Panc1 (cell line): Measurements from ENCODE around the gene RAB28. TPM values are rescaled to one million over a fixed set of nuclear protein-coding genes. Genes with fewer than 3 reads are reported as not detected.

Experiments
- ATAC-seq: fragments of 200-7000 bp; cut with Tn5 transposase; 2 replicates; pipeline ENCODE4 v1.9.1; 2020; ENCODE audit warnings: mild to moderate bottlenecking, moderate library complexity
- BruUV-seq: library from RNA; stranded (reverse); fragments of 400-500 nt; replicated peaks from 2 replicates; lab custom pipeline; 2021; lab: Mats Ljungman, UMichigan
- CTCF ChIA-PET: fragments of 300-600 bp; sonication (Branson Sonifier 250); formaldehyde crosslinking; loops from one replicate; lab custom pipeline; 2022; ENCODE audit warnings: antibody characterized with exemption; lab: Charles Lee
- POLR2A ChIA-PET: fragments of 300-600 bp; sonication (Branson Sonifier 250); formaldehyde crosslinking; loops from one replicate; lab custom pipeline; 2022; ENCODE audit warnings: antibody characterized with exemption; lab: Charles Lee
- DNase-seq: peaks from one replicate; pipeline ENCODE4 v3.0.0-alpha.2; 2010; ENCODE audit warnings: low read depth, low spot score
- H3K27ac ChIP-seq: 2 replicates; pipeline ENCODE4 v1.5.1; 2011; ENCODE audit warnings: mild to moderate bottlenecking, low read length, inconsistent platforms
- H3K27me3 ChIP-seq: fragments of 200-500 bp; sonication (Bioruptor generic); 2 replicates; pipeline ENCODE4 v1.6.0; 2014; ENCODE audit warnings: low read length, inconsistent platforms; ENCODE audit not compliant: control insufficient read depth, insufficient read depth
- H3K36me3 ChIP-seq: fragments of 200-500 bp; sonication (Bioruptor generic); 2 replicates; pipeline ENCODE4 v1.5.1; 2014; ENCODE audit warnings: inconsistent platforms, mild to moderate bottlenecking, low read length, moderate library complexity; ENCODE audit not compliant: control insufficient read depth, insufficient read depth
- H3K4me1 ChIP-seq: 2 replicates; pipeline ENCODE4 v1.5.1; 2011; ENCODE audit warnings: inconsistent platforms, mild to moderate bottlenecking, low read length, moderate library complexity; ENCODE audit not compliant: control insufficient read depth, insufficient read depth
- H3K4me3 ChIP-seq, 2 experiments: 2 replicates each; pipeline ENCODE4 v1.5.1; 2011 to 2012; ENCODE audit warnings: low read depth in 2 of 2, low read length in 2 of 2, mild to moderate bottlenecking in 2 of 2, inconsistent platforms in 1 of 2, moderate library complexity in 1 of 2
- H3K9me3 ChIP-seq: fragments of 200-500 bp; sonication (Bioruptor generic); 2 replicates; pipeline ENCODE4 v1.5.1; 2014; ENCODE audit warnings: low read depth, mild to moderate bottlenecking, inconsistent platforms, low read length, moderate library complexity; ENCODE audit not compliant: control insufficient read depth, insufficient read depth
- POLR2AphosphoS5 ChIP-seq: IDR thresholded peaks from 2 replicates; pipeline ENCODE4 v1.6.1; 2012; ENCODE audit warnings: mild to moderate bottlenecking, low read depth, low read length, moderate library complexity
- SIN3A ChIP-seq: IDR thresholded peaks from 2 replicates; pipeline ENCODE4 v1.6.1; 2012; ENCODE audit warnings: low read depth, mild to moderate bottlenecking, low read length, moderate library complexity, borderline replicate concordance; ENCODE audit not compliant: insufficient read depth
- TCF7L2 ChIP-seq: IDR thresholded peaks from 2 replicates; pipeline ENCODE4 v1.6.1; 2011; ENCODE audit warnings: mild to moderate bottlenecking, low read depth, low read length, inconsistent platforms
- in situ Hi-C: cut with HindIII; loops from 2 replicates; pipeline ENCODE4 v1.10.0; 2016; ENCODE audit warnings: low sequenced_read_pairs, low pct_unique_long_range_greater_than_20kb
- intact Hi-C: fragments of 100-400 bp; cut with micrococcal nuclease; formaldehyde crosslinking; loops from one replicate; pipeline ENCODE4 v1.10.0; 2022; ENCODE audit not compliant: unreplicated experiment
- total RNA-seq: library from RNA; stranded (reverse); gene quantifications from one replicate; pipeline ENCODE4 v1.2.1, GENCODE V29; 2021; ENCODE audit not compliant: unreplicated experiment
- TF ChIP-seq, protein P1 (sequence below): fragments of 450-650 bp; IDR thresholded peaks from 2 replicates; pipeline ENCODE4 v1.5.1; 2017; ENCODE audit warnings: mild to moderate bottlenecking
- TF ChIP-seq, protein P2 (sequence below), 2 experiments: IDR thresholded peaks; 2 replicates each; pipeline ENCODE4 v1.6.1; 2011 to 2012; ENCODE audit warnings: low read depth in 2 of 2, control low read depth in 1 of 2, low read length in 1 of 2, mild to moderate bottlenecking in 1 of 2, moderate library complexity in 1 of 2; ENCODE audit not compliant: insufficient read depth in 1 of 2

Gene RAB28
- total RNA-seq, 1 experiment from 2014 or later: 10.2 TPM

DNA sequence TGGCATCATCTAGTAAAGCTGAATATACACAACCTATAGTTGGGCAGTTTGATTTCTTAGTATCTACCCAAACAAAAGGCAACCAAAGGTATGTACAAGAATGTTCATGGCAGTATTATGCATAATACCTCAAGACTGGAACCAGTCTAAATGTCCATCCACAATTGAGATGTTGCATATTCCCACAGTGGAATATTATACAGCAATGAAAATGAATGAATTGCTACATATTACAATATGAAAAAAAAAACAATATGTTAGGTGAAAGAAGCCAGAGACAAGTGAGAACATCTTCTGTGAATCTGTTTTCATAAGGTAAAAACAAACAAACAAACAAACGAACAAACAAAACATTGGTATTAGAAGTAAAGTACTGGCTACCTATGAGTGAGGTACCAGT lies 11.6 kb upstream of the RAB28 start:
- intact Hi-C loops (no loop called here), in situ Hi-C loops (no loop called here)
- no peak overlapping the region for H3K27ac ChIP-seq
- no peaks in the 10 kb centered on the region for H3K36me3 ChIP-seq
- DNase-seq (no peak), ATAC-seq (no peak)
- BruUV-seq: no TSS peak
- ChIA-PET POLR2A (no interaction called here), CTCF (no interaction called here)
- no peaks in the 10 kb centered on the region for H3K9me3 ChIP-seq
- H3K4me1 ChIP-seq: no peaks in the 10 kb centered on the region
- H3K27me3 ChIP-seq: no peaks in the 10 kb centered on the region; the same call in 1 of the 2 replicates
- no peak for TF ChIP-seq POLR2AphosphoS5
- no peak for TF ChIP-seq SIN3A
- TF ChIP-seq, protein P1, sequence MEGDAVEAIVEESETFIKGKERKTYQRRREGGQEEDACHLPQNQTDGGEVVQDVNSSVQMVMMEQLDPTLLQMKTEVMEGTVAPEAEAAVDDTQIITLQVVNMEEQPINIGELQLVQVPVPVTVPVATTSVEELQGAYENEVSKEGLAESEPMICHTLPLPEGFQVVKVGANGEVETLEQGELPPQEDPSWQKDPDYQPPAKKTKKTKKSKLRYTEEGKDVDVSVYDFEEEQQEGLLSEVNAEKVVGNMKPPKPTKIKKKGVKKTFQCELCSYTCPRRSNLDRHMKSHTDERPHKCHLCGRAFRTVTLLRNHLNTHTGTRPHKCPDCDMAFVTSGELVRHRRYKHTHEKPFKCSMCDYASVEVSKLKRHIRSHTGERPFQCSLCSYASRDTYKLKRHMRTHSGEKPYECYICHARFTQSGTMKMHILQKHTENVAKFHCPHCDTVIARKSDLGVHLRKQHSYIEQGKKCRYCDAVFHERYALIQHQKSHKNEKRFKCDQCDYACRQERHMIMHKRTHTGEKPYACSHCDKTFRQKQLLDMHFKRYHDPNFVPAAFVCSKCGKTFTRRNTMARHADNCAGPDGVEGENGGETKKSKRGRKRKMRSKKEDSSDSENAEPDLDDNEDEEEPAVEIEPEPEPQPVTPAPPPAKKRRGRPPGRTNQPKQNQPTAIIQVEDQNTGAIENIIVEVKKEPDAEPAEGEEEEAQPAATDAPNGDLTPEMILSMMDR: no peak
- no peak for TF ChIP-seq TCF7L2
- TF ChIP-seq, protein P2, sequence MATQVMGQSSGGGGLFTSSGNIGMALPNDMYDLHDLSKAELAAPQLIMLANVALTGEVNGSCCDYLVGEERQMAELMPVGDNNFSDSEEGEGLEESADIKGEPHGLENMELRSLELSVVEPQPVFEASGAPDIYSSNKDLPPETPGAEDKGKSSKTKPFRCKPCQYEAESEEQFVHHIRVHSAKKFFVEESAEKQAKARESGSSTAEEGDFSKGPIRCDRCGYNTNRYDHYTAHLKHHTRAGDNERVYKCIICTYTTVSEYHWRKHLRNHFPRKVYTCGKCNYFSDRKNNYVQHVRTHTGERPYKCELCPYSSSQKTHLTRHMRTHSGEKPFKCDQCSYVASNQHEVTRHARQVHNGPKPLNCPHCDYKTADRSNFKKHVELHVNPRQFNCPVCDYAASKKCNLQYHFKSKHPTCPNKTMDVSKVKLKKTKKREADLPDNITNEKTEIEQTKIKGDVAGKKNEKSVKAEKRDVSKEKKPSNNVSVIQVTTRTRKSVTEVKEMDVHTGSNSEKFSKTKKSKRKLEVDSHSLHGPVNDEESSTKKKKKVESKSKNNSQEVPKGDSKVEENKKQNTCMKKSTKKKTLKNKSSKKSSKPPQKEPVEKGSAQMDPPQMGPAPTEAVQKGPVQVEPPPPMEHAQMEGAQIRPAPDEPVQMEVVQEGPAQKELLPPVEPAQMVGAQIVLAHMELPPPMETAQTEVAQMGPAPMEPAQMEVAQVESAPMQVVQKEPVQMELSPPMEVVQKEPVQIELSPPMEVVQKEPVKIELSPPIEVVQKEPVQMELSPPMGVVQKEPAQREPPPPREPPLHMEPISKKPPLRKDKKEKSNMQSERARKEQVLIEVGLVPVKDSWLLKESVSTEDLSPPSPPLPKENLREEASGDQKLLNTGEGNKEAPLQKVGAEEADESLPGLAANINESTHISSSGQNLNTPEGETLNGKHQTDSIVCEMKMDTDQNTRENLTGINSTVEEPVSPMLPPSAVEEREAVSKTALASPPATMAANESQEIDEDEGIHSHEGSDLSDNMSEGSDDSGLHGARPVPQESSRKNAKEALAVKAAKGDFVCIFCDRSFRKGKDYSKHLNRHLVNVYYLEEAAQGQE (IDR thresholded peaks at IDR 0.05; ENCODE audit: insufficient read depth in 1 of 2, low read depth in 2 of 2, low read length in 1 of 2): no peak
- H3K4me3 ChIP-seq: no peak overlapping the region

DNA sequence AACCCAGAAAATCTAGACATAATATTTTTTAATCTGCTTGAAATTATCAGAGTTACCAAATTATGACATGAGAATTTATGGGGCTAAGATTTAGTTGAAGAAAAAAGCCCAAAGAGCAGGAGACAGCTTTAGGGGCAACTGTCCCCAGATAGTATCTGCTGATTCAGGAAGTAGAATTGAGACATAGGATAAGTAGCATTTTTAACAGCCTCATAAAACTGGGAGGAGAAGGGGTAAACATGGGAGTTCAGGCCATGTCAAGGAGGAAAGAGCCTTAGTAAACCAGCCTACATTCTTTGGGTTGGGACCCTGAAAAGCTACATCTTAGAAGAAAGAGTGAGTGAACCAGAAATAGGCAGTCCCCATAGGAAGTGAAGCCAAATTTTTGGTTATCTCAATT lies 9.7 kb upstream of the RAB28 start:
- no peak for TF ChIP-seq SIN3A
- no peak for TF ChIP-seq POLR2AphosphoS5
- intact Hi-C loops: no loop called here
- H3K4me1 ChIP-seq: no peaks in the 10 kb centered on the region

DNA sequence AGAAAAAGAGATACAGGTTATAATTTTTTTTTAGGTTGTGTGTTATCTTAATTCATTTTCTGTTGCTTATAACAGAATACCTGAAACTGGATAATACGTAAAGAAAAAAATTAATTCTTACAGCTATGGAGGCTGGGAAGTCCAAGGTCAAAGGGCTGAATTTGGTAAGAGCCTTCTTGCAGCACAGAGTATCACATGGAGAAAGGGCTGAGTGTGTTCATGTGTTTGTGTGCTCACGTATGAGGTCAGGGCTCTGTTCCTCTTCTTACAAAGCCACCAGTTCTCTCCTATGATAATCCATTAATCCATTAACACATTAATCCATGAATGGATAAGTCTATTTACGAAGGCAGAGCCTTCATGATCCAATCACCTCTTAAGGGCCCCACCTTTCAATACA lies 8.6 kb upstream of the RAB28 start:
- in situ Hi-C loops: no loop called here
- no peak for ATAC-seq
- intact Hi-C loops: no loop called here
- BruUV-seq: no TSS peak
- H3K4me1 ChIP-seq: no peaks in the 10 kb centered on the region
- H3K36me3 ChIP-seq: no peaks in the 10 kb centered on the region
- H3K4me3 ChIP-seq: no peak overlapping the region
- TF ChIP-seq, protein P1: no peak
- TF ChIP-seq SIN3A (no peak), POLR2AphosphoS5 (no peak), TCF7L2 (no peak)
- TF ChIP-seq, protein P2 (IDR thresholded peaks at IDR 0.05; ENCODE audit: insufficient read depth in 1 of 2, low read depth in 2 of 2, low read length in 1 of 2): no peak
- H3K9me3 ChIP-seq: no peaks in the 10 kb centered on the region
- ChIA-PET CTCF (no interaction called here), POLR2A (no interaction called here)
- no peak for DNase-seq
- H3K27ac ChIP-seq: no peak overlapping the region
- H3K27me3 ChIP-seq: no peaks in the 10 kb centered on the region; the same call in 1 of the 2 replicates

More for the DNA sequence above, 9.7 kb upstream of the RAB28 start:
- Histone ChIP-seq H3K27ac (no peak overlapping the region), H3K27me3 (no peaks in the 10 kb centered on the region; the same call in 1 of the 2 replicates), H3K36me3 (no peaks in the 10 kb centered on the region), H3K4me3 (no peak overlapping the region), H3K9me3 (no peaks in the 10 kb centered on the region)
- no peak for ATAC-seq
- no peak for DNase-seq
- POLR2A ChIA-PET: no interaction called here
- no TSS peak for BruUV-seq
- in situ Hi-C loops: no loop called here
- CTCF ChIA-PET: no interaction called here
